SU-DHL-6 (cell line): ENCODE measurements around the gene STEAP3.

ENCODE experiments used
- EZH2phosphoT487 ChIP-seq: fragments of 200-600 bp; sonication (generic), shearing (Covaris generic); conservative IDR thresholded peaks from 2 replicates; pipeline ENCODE4 v1.6.1; 2018; ENCODE audit warnings: mild to moderate bottlenecking, antibody characterized with exemption, low read length, moderate library complexity, mixed read lengths
- TF ChIP-seq, protein P1 (sequence below): fragments of 200-600 bp; sonication (generic); IDR thresholded peaks from one replicate; pipeline ENCODE4 v1.5.1; 2017; ENCODE audit warnings: antibody characterized with exemption, mild to moderate bottlenecking, low read length, moderate library complexity; ENCODE audit not compliant: insufficient read depth, poor library complexity, severe bottlenecking

DNA sequence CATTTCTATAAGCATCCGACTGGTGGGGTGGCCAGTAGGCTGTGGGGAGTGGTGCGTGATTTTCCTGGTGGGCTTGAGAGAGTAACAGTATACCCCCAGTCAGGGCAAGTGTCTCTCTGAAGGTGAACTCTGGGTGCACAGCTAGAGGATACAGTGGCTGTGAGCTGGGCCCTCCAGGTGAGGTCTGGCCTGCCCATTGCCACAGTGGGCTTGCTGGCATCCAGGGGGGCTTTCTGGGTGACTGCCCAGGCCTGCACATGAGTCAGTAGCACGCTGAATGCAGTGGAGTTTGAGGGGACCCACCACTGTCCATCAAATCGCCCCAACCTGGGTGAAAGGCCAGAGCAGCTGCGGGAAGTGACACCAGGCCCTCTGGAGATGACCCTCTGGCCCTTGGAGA is 4.5 kb downstream of the STEAP3 start:
- TF ChIP-seq, protein P1, sequence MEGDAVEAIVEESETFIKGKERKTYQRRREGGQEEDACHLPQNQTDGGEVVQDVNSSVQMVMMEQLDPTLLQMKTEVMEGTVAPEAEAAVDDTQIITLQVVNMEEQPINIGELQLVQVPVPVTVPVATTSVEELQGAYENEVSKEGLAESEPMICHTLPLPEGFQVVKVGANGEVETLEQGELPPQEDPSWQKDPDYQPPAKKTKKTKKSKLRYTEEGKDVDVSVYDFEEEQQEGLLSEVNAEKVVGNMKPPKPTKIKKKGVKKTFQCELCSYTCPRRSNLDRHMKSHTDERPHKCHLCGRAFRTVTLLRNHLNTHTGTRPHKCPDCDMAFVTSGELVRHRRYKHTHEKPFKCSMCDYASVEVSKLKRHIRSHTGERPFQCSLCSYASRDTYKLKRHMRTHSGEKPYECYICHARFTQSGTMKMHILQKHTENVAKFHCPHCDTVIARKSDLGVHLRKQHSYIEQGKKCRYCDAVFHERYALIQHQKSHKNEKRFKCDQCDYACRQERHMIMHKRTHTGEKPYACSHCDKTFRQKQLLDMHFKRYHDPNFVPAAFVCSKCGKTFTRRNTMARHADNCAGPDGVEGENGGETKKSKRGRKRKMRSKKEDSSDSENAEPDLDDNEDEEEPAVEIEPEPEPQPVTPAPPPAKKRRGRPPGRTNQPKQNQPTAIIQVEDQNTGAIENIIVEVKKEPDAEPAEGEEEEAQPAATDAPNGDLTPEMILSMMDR: no peak
- no peak for TF ChIP-seq EZH2phosphoT487
